Measurements from ENCODE around the gene CMTM3.
A peak's percentile ranks its signal among the peaks of the same experiment; 100 is the strongest.

The CMTM3 gene

DNA sequence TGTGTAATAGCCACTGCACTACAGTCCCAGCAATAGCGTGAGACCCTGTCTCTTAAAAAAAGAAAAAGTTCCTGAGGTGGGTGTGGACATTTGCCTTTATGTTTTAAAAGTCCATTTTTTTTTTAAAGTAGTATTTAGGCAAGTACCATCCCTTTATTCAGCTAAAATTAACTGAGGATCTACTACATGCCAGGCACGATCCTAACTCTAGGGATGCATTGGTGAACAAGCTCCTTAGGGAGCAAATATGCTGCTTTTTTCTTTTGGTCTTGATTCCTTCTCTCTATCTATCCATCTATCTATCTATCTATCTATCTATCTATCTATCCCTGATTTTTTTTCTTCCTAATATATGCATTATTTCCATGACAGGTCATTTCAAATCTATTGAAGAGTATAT lies 44.7 kb downstream of the CMTM3 start:
- Mint-ChIP-seq H3K27ac (no peak overlapping the region), H3K4me1 (ENCODE audit: low read depth) (peaks cover 14% of the 10 kb centered on the region), H3K27me3 (ENCODE audit: low read depth) (no peaks in the 10 kb centered on the region), H3K9me3 (no peaks in the 10 kb centered on the region), H3K4me3 (no peak overlapping the region), H3K36me3 (ENCODE audit: low read depth) (no peaks in the 10 kb centered on the region)
- DNase-seq (ENCODE audit: low spot score) = no peak

- H3K36me3 Mint-ChIP-seq (ENCODE audit: low read depth) = no peaks in the 10 kb centered on the region
- no peak for DNase-seq (ENCODE audit: low spot score)
- no peaks in the 10 kb centered on the region for H3K27me3 Mint-ChIP-seq (ENCODE audit: low read depth)
- no peak overlapping the region for H3K27ac Mint-ChIP-seq
- H3K9me3 Mint-ChIP-seq = no peaks in the 10 kb centered on the region
- H3K4me1 Mint-ChIP-seq (ENCODE audit: low read depth) = peaks cover 14% of the 10 kb centered on the region
- no peak overlapping the region for H3K4me3 Mint-ChIP-seq
These were observed 45.2 kb downstream of the CMTM3 start for GRCh38 chr16:66649636-66650205.

- DNase-seq (ENCODE audit: low spot score) = peak; percentile 63
- peak overlapping the region; percentile 47 for H3K27ac Mint-ChIP-seq
- peak overlapping the region; percentile 47 for H3K4me3 Mint-ChIP-seq
- H3K36me3 Mint-ChIP-seq (ENCODE audit: low read depth) = no peaks in the 10 kb centered on the region
- peaks cover 14% of the 10 kb centered on the region for H3K4me1 Mint-ChIP-seq (ENCODE audit: low read depth)
- no peaks in the 10 kb centered on the region for H3K27me3 Mint-ChIP-seq (ENCODE audit: low read depth)
- H3K9me3 Mint-ChIP-seq = no peaks in the 10 kb centered on the region
These were observed 46.4 kb downstream of the CMTM3 start for GRCh38 chr16:66650707-66651473.

- H3K4me3 Mint-ChIP-seq = peak overlapping the region; percentile 47
- no peak overlapping the region for H3K27ac Mint-ChIP-seq
- H3K36me3 Mint-ChIP-seq (ENCODE audit: low read depth) = no peaks in the 10 kb centered on the region
- H3K27me3 Mint-ChIP-seq (ENCODE audit: low read depth) = peaks cover 1% of the 10 kb centered on the region
- H3K9me3 Mint-ChIP-seq = no peaks in the 10 kb centered on the region
- DNase-seq (ENCODE audit: low spot score) = no peak
- H3K4me1 Mint-ChIP-seq (ENCODE audit: low read depth) = peaks cover 14% of the 10 kb centered on the region
These were observed 46.9 kb downstream of the CMTM3 start for GRCh38 chr16:66651474-66651765.

- DNase-seq (ENCODE audit: low spot score) = no peak
- Mint-ChIP-seq H3K4me3 (no peak overlapping the region), H3K27ac (no peak overlapping the region)
These were observed 47.5 kb downstream of the CMTM3 start for GRCh38 chr16:66651965-66652364.

GRCh38 chr16:66652661-66653360 lies 48.3 kb downstream of the CMTM3 start:
- DNase-seq (ENCODE audit: low spot score) = no peak
- no peaks in the 10 kb centered on the region for H3K36me3 Mint-ChIP-seq (ENCODE audit: low read depth)

More at GRCh38 chr16:66651965-66652364, 47.5 kb downstream of the CMTM3 start:
- H3K36me3 Mint-ChIP-seq (ENCODE audit: low read depth) = no peaks in the 10 kb centered on the region
- H3K27me3 Mint-ChIP-seq (ENCODE audit: low read depth) = peaks cover 5% of the 10 kb centered on the region
- H3K9me3 Mint-ChIP-seq = no peaks in the 10 kb centered on the region
- peaks cover 14% of the 10 kb centered on the region for H3K4me1 Mint-ChIP-seq (ENCODE audit: low read depth)

GRCh38 chr16:66653581-66654350 lies 49.3 kb downstream of the CMTM3 start:
- DNase-seq (ENCODE audit: low spot score) = no peak
- Mint-ChIP-seq H3K27me3 (ENCODE audit: low read depth) (peaks cover 15% of the 10 kb centered on the region), H3K36me3 (ENCODE audit: low read depth) (no peaks in the 10 kb centered on the region), H3K4me1 (ENCODE audit: low read depth) (peaks cover 14% of the 10 kb centered on the region), H3K4me3 (no peak overlapping the region), H3K9me3 (no peaks in the 10 kb centered on the region), H3K27ac (no peak overlapping the region)

More at GRCh38 chr16:66652661-66653360, 48.3 kb downstream of the CMTM3 start:
- Mint-ChIP-seq H3K4me1 (ENCODE audit: low read depth) (peaks cover 14% of the 10 kb centered on the region), H3K4me3 (no peak overlapping the region), H3K27ac (no peak overlapping the region), H3K27me3 (ENCODE audit: low read depth) (peaks cover 8% of the 10 kb centered on the region), H3K9me3 (no peaks in the 10 kb centered on the region)

DNA sequence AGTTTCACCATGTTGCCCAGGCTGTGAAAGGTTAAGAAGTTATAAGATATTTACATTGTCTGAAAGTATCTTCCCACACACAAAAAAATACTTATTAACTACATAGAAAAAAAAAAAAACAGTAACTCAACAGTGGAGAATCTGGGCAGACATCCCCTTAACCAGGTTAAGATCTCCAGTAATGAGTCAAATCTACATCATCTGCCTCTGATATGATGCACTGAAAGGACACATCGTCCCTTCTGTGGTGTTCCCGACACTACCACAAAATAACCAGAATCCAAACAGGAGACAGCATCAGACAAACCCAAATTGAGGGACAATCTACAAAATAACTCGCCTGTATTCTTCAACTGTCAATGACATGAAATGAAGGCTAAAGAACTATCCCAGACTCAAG lies 52.0 kb downstream of the CMTM3 start:
- H3K36me3 Mint-ChIP-seq (ENCODE audit: low read depth) = no peaks in the 10 kb centered on the region
- no peak overlapping the region for H3K27ac Mint-ChIP-seq
- DNase-seq (ENCODE audit: low spot score) = no peak
- peaks cover 5% of the 10 kb centered on the region for H3K4me1 Mint-ChIP-seq (ENCODE audit: low read depth)
- H3K4me3 Mint-ChIP-seq = no peak overlapping the region
- H3K27me3 Mint-ChIP-seq (ENCODE audit: low read depth) = peaks cover 26% of the 10 kb centered on the region
- H3K9me3 Mint-ChIP-seq = no peaks in the 10 kb centered on the region

- no peak for DNase-seq (ENCODE audit: low spot score)
- Mint-ChIP-seq H3K4me1 (ENCODE audit: low read depth) (peaks cover 2% of the 10 kb centered on the region), H3K4me3 (no peak overlapping the region), H3K9me3 (no peaks in the 10 kb centered on the region), H3K27me3 (ENCODE audit: low read depth) (peaks cover 31% of the 10 kb centered on the region), H3K27ac (no peak overlapping the region), H3K36me3 (ENCODE audit: low read depth) (no peaks in the 10 kb centered on the region)
These were observed 53.8 kb downstream of the CMTM3 start for GRCh38 chr16:66658143-66658859.

GRCh38 chr16:66658860-66659190 lies 54.3 kb downstream of the CMTM3 start:
- H3K9me3 Mint-ChIP-seq = no peaks in the 10 kb centered on the region
- peaks cover 2% of the 10 kb centered on the region for H3K4me1 Mint-ChIP-seq (ENCODE audit: low read depth)
- H3K27ac Mint-ChIP-seq = no peak overlapping the region
- H3K36me3 Mint-ChIP-seq (ENCODE audit: low read depth) = no peaks in the 10 kb centered on the region
- H3K27me3 Mint-ChIP-seq (ENCODE audit: low read depth) = peaks cover 31% of the 10 kb centered on the region
- H3K4me3 Mint-ChIP-seq = no peak overlapping the region
- DNase-seq (ENCODE audit: low spot score) = no peak

DNA sequence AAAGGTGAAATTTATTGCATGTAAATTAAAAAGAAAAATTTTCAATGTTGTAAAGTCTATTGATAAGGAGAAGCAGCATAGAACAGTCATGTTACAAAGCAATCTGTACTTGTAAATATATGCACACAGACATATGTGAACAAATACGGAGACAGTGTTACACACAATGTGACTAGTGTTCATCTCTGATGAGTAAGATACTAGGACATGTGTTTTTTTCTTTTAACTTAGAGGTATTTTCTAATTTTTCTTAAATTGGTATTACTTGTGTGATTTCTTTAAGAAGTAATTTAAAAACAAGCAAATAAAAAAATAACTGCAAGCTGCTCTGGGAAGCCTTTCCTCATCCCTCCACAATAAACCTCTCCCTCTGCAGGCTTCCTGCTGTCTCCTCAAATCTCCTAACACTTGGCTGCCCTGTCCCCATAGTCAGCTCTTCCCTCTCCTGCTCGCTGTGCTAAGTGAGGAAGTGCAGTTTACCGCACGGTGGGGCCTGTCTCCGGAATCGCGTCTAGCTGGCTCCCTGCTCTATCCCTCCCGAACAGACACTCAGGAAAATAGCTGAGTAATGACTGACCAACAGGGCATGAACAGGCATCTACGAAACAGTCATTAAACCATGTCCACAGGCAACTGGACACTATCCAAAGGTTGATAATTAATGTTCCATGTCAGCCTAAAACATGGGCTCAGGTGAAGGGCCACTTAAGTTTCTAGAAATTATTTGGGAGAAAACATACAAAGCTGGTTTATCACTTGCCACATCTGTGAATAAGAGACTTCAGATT lies 56.1 kb downstream of the CMTM3 start:
- DNase-seq (ENCODE audit: low spot score) = no peak
- no peaks in the 10 kb centered on the region for H3K36me3 Mint-ChIP-seq (ENCODE audit: low read depth)
- H3K27me3 Mint-ChIP-seq (ENCODE audit: low read depth) = peaks cover 31% of the 10 kb centered on the region
- H3K27ac Mint-ChIP-seq = no peak overlapping the region
- H3K9me3 Mint-ChIP-seq = no peaks in the 10 kb centered on the region
- no peak overlapping the region for H3K4me3 Mint-ChIP-seq
- H3K4me1 Mint-ChIP-seq (ENCODE audit: low read depth) = peaks cover 2% of the 10 kb centered on the region

DNA sequence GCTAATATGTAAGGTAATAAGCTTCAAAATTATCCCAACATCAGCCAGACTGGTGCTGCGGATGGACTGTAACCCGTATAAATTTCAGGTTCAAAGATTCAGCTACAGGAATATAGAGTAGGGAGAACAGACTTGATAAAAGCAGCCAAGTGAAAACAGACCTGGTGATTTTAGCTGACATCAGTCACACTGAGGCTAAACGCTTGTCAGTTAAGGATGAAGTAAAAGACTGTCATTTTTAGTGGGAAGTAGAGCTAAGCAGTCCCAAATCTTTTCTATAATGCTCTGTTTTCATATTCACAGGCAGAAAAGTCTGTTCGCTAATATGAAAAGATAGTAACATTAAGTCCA lies 56.7 kb downstream of the CMTM3 start:
- H3K36me3 Mint-ChIP-seq (ENCODE audit: low read depth) = no peaks in the 10 kb centered on the region

More for the DNA sequence above, 56.7 kb downstream of the CMTM3 start:
- H3K4me3 Mint-ChIP-seq = no peak overlapping the region
- H3K4me1 Mint-ChIP-seq (ENCODE audit: low read depth) = peaks cover 2% of the 10 kb centered on the region
- H3K27me3 Mint-ChIP-seq (ENCODE audit: low read depth) = peaks cover 31% of the 10 kb centered on the region
- no peaks in the 10 kb centered on the region for H3K9me3 Mint-ChIP-seq
- H3K27ac Mint-ChIP-seq = no peak overlapping the region
- DNase-seq (ENCODE audit: low spot score) = no peak
